NK-92 treated with Interleukin-12 subunit alpha and Interleukin-12 subunit beta, amount 100 ng/mL, for 24 hours (cell line): ENCODE results near the gene ACADS.

Source experiments
- DNase-seq: peaks from one replicate; lab custom pipeline; 2025; lab: John Stamatoyannopoulos, UW

ACADS gene

GRCh38 chr12:120757226-120757742 is 31.7 kb downstream of the ACADS start:
- no peak for DNase-seq

GRCh38 chr12:120757949-120758348 is 32.3 kb downstream of the ACADS start:
- no peak for DNase-seq

- DNase-seq, result no peak
Observed at GRCh38 chr12:120758798-120759590, 33.4 kb downstream of the ACADS start.

DNA sequence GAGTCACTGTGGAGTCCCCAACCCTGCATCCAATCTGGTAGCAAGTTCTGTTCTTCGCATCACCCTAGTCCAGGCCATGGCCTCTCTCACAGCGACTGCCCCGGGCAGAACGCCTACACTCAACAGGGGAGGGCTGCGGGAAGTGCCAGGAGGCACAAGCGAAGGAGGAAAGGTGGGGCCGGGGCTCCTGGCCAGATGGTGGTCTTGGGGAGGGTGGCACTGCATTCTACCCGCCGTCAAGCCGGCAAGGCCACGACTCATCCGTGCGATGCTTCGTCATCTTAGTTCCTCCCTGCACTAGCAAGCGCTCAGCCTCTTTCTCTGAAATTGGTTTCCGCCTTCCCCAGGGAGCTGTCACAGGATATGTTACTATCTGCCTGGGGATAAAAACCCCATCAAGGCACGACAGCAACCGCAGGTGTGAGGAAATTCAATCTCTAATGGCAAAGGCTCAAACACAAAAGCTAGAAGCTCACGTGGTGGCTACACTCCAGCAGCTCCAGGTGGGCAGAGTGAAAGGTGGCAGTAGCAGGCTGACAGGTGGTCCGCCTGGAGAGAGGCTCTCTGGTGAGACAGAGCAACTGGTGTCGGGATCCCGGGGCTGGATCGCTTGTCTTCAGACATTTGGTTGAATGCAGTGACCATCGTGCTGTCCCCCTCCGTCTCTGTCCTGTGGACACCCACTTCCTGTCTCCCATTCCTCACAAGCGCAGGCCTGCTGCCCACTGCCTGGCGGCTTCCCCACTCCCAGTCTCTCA is 34.1 kb downstream of the ACADS start:
- DNase-seq, result no peak

DNA sequence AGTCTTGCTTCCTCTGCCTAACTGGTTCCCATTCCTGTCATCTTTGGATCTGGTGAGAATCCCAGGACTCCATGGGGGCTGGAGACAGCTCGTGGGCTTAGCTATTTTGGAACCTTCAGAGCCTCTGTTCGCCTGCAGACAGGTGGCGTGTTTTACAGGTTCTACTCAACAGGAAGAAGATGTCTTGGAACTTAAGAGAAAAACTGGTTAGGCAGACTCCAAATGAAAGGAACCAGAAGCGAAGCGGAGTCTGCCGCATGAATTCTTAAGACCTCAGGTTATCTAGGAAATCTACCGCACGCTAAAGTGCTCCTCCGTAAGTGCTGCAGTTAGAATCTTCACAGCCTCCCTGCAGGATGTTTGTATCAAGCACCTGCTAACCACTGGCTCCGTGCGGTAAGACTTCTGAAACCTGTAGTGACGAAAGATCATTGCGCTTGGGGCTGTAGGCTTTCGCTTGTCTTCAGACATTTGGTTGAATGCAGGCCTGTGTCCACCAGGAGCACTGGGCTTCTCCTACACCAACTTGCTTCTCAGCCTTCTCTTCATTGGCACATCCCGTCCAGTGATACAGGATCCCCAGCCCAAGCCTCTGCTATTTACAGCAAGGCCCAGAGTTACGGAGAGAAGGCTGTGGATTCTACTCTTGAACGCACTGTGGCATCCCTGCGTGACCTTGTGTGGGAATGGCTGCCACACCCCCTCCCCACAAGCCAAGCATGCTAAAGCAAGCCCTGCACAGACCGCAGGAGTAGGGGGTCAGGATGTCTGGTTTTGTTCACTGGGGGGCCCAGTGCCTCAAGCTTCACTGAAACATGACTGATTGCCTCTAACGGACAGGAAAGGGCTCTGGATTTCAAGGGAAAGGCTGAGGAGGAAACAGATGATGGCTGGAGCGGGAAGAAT is 35.0 kb downstream of the ACADS start:
- no peak for DNase-seq

DNA sequence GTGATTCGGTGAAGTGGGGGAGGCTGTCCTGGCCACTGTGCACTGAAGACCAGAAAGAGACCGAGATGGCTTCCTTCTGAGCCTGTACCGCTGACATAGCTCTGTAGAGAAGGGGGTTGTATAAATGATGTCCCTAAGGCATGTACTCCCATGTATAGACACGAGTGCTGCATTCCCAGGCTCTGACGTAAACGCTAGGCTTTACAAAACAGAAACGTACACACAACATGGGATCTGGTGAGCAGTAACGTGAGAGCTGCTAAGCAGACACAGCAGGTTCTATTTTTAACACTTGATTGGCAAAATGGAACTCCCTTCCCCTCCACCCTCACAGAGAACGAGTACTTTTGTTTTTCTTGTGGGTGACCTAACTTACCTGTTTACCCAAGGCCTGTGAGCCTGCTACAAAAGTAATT is 35.9 kb downstream of the ACADS start:
- no peak for DNase-seq

DNA sequence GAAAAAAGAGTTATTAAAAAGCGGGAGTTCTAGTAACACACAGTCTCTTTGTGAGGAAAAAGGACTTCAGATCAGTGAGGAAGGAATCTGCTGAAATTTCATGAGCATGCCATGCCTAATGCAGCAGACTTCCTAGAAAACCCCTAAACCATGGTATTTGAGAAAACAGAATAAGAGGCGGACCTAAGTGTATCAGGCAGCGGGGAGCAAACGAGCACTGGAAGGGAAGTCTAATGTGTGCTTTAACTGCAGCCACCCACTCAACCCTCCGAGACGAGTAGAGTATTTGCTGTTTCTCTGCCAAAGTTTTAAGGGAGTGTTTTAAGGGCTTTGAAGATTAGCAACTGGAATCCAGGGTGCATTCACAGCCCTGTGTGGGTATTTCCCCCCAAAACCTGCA is 36.5 kb downstream of the ACADS start:
- DNase-seq, result no peak

DNA sequence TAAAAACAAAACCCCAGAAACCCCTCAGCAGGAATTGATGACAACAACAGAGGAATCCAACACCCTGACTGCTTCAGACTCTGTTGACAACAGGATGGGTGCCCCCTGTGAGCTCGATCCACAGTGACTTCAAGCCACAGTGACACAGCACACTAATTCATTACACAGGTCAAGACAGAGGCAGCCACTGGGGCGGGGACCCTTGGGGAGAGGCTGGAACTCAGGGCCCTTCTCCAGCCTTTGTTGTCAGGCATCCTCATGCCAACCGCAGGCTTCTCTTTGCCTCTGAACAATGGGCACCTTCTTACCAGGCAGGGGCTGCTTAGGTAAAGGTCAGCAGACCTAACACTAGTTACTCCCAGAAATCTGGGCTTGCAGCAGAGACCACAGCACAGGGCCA is 37.6 kb downstream of the ACADS start:
- no peak for DNase-seq

DNA sequence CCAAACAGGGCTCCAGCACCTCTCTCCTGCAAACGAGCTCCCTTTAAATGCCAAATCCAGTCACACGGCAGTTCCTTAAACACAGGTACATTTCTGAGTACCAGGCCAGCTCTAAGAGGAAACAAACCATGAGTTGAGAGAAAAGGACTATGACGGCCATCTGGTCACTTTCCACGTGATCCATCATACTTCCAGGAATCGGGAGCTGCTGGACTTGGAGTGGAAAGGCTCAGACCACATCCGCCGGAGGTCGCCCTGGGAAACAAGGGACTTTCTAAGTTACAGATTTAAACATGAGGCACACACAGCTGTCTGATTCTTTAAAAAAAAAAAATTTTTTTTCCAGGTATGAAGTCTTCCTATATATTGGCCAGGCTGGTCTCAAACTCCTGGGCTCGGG is 39.2 kb downstream of the ACADS start:
- no peak for DNase-seq

GRCh38 chr12:120766566-120766965 is 40.9 kb downstream of the ACADS start:
- DNase-seq, result no peak

GRCh38 chr12:120767071-120768024 is 41.7 kb downstream of the ACADS start:
- no peak for DNase-seq

GRCh38 chr12:120771097-120771496 is 45.5 kb downstream of the ACADS start:
- DNase-seq, result no peak

GRCh38 chr12:120774169-120774916 is 48.7 kb downstream of the ACADS start:
- no peak for DNase-seq

DNA sequence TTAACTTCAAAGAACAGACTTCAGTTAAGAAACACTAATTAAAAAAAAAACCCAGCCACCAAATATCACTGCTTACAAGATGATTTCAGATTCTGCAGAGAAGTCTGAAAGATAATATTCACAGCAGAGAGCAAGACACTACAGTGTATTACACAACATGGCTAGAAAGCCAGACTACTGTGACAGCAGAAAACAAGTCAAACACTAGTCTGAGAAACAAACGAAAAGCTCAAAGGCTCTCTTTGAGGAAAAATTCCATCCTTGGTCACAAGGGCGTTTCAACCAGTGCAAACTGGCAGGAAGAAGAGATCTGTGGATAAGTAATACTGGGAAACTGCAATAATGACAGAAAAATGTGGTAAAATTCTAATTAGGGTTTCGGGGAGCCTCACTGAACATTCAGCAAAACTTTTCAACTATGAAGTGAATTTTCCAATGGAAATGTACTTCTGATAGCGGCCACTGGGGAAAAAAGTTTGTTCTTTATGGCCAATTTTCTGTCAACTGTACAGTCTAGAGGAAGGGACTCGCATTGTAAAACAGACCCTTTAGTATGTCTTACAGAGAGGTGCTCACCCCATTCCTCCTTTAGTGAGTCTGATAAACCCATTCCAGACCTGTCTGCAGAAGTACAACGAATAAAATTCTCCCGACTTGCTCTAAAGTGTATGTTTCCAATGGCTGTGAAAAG is 50.4 kb downstream of the ACADS start:
- no peak for DNase-seq

DNA sequence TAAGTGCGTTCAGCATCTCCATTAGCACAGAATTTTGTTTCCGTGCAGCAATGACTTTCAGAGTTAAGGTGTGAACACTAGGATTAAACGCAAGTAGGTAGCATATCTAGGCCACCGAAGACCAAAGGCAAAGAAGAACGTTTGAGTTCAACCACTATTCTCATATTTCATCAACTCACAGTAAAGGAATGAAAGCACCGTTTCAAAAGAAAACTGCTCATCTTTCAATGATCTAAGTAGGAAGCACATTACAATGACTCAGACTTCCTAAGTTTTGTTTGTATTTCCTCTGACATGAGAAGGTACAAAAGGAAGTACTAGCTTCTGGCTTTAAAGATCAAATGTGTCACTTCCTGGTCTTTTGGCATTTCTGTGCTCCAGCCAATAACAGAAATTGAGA is 57.6 kb downstream of the ACADS start:
- DNase-seq, result no peak

DNA sequence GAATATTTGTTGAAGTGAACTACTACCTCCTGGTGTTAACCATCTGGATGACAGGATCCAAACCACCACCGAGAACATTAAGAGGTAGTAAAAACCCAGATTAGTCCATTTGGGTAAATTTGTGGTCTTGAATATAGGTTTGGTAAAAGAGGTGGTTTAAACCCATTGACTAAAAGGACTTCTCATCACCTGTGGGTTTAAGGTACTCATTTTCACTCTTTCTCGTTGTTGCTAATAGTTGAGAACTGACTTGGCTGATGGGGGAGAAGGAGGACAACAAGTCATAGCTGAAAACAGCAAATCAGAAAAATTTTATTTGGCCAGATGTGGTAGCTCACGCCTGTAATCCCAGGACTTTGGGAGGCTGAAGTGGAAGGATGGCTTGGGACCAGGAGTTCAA is 59.2 kb downstream of the ACADS start:
- DNase-seq, result no peak

GRCh38 chr12:120787889-120788288 is 62.3 kb downstream of the ACADS start:
- no peak for DNase-seq
